ENCODE measurements around the gene ATP5MG. TPM values are rescaled to one million over a fixed set of nuclear protein-coding genes. Genes with fewer than 3 reads are reported as not detected.

The ATP5MG gene
- total RNA-seq = 34.1 and 44.0 TPM in 2 replicates

GRCh38 chr11:118401151-118401879, at the start of gene ATP5MG:
ATP5MG (plus strand) TSS chr11:118401606; CDS start chr11:118401666, 60 bp downstream.
- peak; percentile 87 for DNase-seq (ENCODE audit: low read depth)
- no peak for TF ChIP-seq CTCF (IDR thresholded peaks at IDR 0.05; ENCODE audit: insufficient read depth, low read depth, low read length)
- H3K4me3 ChIP-seq (ENCODE audit: low read depth, low read length) = peak within 1 kb of the TSS; percentile 80

GRCh38 chr11:118353084-118353710, 48.2 kb upstream of the ATP5MG start:
- H3K4me3 ChIP-seq (ENCODE audit: low read depth, low read length) = no peak overlapping the region
- TF ChIP-seq CTCF (IDR thresholded peaks at IDR 0.05; ENCODE audit: insufficient read depth, low read depth, low read length) = peak; percentile 45
- peak; percentile 30 for DNase-seq (ENCODE audit: low read depth)

GRCh38 chr11:118358071-118358470, 43.3 kb upstream of the ATP5MG start:
- no peak for DNase-seq (ENCODE audit: low read depth)
- H3K4me3 ChIP-seq (ENCODE audit: low read depth, low read length) = no peak overlapping the region
- no peak for TF ChIP-seq CTCF (IDR thresholded peaks at IDR 0.05; ENCODE audit: insufficient read depth, low read depth, low read length)

- TF ChIP-seq CTCF (IDR thresholded peaks at IDR 0.05; ENCODE audit: insufficient read depth, low read depth, low read length) = no peak
- DNase-seq (ENCODE audit: low read depth) = peak; percentile 96
- H3K4me3 ChIP-seq (ENCODE audit: low read depth, low read length) = peak within 1 kb of the TSS; percentile 94
Measured at GRCh38 chr11:118359295-118359958, 42.0 kb upstream of the ATP5MG start, which contains the start of gene UBE4A. UBE4A (plus strand) TSS chr11:118359600; CDS start chr11:118365081, 5,481 bp downstream.

GRCh38 chr11:118364956-118365615, 36.3 kb upstream of the ATP5MG start:
- no peak for DNase-seq (ENCODE audit: low read depth)
- H3K4me3 ChIP-seq (ENCODE audit: low read depth, low read length) = no peak overlapping the region
- TF ChIP-seq CTCF (IDR thresholded peaks at IDR 0.05; ENCODE audit: insufficient read depth, low read depth, low read length) = no peak

- DNase-seq (ENCODE audit: low read depth) = no peak
- no peak for TF ChIP-seq CTCF (IDR thresholded peaks at IDR 0.05; ENCODE audit: insufficient read depth, low read depth, low read length)
- no peak overlapping the region for H3K4me3 ChIP-seq (ENCODE audit: low read depth, low read length)
Measured at GRCh38 chr11:118366287-118366686, 35.1 kb upstream of the ATP5MG start.

Data from fibroblast of villous mesenchyme (primary cell).